ENCODE results near the gene TOP3B.
"Not testable (repeated sequence)": the region's sequence is repeated elsewhere in the genome, so short reads cannot be mapped to it uniquely, and the experiment has no call there.

TOP3B gene

DNA sequence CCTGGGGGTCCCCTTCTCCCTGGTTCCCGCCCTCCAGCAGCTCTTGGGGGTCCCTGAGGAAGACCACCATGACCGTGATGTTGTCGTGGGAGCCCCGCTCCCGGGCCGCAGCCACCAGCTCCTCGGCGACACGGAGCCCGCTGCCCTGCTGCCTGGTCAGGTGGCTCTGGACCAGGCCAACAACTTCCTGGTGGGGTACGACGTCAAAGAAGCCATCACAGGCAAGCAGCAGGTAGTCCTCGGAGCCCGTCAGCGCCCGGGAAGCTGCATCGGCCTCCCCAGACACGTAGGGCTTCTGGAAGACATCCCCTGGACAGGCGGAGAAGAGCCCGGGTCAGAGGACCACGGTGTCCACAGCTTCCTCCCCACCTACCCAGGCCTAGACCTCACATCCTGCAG is 59.4 kb downstream of the TOP3B start:
- DNase-seq (ENCODE audit: low spot score) = no peak
- FAIRE-seq = no peak

- no peak for FAIRE-seq
- no peak for DNase-seq (ENCODE audit: low spot score)
Observed at GRCh38 chr22:21922370-21923162, 60.0 kb downstream of the TOP3B start.

DNA sequence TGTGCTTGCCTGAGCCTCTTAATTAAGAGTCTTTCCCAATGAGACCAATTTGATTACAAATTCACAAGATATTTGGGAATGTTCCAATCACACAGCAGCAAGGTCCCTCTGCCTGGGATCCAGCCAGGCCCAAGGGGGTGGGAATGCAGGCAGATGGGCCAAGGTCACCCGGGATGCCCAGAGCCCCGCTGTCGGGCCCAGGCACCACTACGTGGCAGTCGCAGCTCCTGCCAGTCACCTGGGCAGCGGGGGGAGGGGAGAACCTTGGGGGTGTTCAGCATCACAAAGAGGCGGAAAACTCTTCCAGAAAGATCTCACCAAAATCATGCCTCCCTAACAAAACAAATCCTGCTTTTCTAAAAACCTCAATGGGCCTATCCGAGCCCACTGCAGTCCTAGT is 60.9 kb downstream of the TOP3B start:
- no peak for DNase-seq (ENCODE audit: low spot score)
- no peak for FAIRE-seq

GRCh38 chr22:21921184-21921721 is 61.3 kb downstream of the TOP3B start:
- DNase-seq (ENCODE audit: low spot score) (no peak), FAIRE-seq (no peak)

DNA sequence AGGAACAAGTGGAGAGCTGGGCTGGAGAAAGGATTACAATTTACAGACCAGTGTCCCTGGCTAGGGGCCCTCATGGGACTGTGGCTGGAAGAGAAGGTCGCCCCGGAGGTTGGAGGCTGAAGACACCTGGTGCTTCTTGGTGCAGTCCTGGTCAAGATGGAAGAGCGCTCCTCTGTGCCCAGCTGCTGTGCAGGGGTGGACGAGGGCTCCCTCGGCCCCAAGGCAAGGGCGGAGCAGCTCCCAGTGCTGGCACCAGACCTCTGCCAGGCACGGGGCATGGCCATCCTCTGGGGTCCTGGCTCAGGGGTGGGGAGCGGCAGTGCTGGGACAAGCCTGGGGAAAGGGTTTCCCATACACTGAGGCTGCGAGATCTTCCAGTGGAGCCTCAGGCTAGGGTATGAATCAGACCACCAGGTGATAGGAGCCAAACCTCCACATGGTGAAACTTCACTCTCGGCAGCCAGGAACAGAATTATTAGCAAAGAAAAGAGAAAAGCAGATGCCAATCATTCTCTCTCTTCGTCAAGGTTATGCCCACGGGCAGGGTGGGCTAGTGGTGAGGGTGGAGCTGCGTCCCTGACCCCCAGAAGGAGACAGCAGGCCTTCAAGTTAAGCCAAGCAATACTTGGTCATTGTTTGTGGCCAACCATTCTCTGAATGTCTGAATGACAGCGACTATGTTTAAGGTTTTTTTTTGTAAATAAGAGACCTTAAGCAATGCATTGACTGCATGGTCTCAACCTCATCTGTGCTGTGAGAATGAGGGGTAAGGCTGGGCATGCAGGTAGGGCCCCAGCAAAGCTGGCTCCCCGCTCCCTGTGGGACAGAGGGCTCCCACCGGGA is 62.0 kb downstream of the TOP3B start:
- FAIRE-seq = no peak
- no peak for DNase-seq (ENCODE audit: low spot score)

- FAIRE-seq (no peak), DNase-seq (ENCODE audit: low spot score) (no peak)
Observed at GRCh38 chr22:21919526-21920307, 62.9 kb downstream of the TOP3B start.

DNA sequence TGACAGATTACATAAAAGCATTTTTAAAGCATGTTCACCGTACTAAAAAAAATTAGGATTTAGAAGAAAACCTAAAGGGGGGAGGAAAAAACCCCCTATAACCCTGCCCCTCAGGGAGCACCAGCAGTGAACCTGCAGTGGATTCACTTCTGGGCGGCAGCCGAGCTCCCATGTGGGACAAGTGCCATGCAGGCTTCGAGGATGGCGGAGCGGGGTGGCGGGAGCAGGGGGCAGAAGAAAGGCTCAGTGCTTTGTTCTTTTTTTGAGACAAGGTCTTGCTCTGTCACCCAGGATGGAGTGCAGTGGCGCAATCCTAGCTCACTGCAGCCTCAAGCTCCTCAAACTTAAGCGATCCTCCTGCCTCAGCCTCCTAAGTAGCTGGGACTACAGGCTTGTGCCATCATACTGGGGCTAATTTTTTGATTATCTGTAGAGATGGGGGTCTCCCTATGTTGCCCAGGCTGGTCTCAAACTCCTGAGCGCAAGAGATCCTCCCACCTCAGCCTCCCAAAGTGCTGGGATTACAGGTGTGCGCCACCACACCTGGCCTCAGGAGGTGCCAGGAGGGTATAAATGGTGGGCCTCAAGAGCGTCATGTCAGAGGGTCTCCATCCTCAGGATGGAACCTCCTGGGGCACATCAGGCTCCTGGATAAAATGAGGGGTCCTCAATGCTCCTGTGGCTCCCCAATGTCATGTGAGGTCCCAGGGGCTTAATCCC is 64.0 kb downstream of the TOP3B start:
- FAIRE-seq = no peak

DNA sequence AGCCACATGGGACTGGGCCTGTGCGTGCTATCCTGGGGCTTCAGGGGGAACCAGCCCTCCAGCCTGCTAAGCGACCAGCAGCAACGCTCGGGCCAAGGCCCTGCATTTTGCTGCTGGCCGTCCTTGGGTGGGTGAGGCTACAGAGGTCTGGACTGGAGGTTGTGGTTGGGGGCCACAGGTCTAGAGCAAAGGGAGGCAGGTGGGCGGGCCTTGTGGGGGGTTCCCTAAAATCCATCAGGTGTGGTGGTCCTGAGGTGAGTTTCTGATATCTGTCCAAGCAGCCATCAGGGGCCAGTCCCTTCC is 64.7 kb downstream of the TOP3B start:
- FAIRE-seq = no peak
- DNase-seq (ENCODE audit: low spot score) = no peak

More for the DNA sequence above, 64.0 kb downstream of the TOP3B start:
- DNase-seq (ENCODE audit: low spot score) = no peak

DNA sequence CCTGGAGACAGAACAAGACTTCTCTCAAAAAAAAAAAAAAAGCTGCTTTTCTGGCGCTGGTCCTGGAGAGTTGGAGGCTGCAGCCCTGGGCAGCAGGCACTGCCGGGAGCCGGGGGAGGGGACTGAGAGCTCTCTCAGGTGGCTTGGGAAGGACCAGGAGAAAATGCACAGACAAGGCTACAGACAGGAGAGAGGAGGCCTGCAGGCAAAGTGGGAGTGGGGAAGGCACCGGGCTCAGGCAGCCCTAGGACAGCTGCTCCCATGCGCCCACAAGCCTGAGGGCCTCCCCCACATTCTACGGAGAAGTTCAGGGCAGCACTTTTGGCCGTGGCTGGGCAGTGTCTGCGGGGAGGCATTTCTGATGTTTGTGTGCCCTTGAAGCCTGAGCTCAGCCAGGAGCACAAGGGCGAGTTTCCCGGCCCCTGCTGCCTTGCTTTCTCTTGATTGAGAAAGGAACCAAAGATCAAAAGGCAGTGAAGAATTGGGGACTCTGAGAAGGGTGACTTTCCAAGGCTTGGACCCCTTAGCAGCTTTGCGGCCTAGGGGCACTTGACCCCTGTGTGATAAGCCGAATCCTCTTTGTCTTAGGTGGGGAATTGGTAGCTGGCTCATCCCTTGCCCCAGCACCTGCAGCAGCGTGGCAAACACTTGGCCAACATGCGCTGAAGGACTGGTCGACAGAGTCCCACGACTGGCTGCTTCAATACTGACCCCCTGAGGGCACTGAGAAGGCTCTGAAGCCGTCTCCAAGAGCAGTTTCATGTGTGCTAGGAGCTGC is 65.2 kb downstream of the TOP3B start:
- FAIRE-seq (no peak), DNase-seq (ENCODE audit: low spot score) (no peak)

DNA sequence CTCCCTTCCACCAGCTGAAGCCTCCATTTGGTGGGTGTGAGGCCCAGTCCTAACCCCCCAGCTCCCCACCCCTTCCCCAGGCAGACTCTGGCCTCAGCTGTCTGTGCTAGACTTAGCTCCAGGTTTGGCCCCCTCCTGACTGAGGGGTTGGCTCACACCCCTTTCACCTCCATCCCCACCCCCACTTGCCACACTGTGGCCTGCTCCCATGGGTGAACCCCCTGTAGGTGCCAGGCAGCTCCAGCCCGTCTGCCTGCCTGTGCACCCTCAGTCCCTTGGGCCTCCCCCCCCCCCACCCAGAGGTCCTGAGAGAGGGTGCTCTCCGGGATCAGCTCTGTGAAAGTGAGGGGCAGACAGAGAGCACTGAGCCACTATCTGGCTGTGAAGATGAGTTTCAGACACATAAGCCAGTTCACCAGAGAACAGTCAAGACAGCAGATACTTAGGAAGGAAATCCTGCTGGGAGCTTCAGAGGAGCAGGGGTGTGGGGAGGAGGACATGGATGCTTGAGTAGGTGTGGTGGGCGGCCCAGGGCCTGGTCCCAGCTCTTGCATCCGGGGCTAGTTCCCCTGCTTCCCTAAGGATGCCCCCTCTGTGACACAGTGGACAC is 66.2 kb downstream of the TOP3B start:
- no peak for FAIRE-seq

GRCh38 chr22:21915624-21916308 is 66.8 kb downstream of the TOP3B start:
- DNase-seq (ENCODE audit: low spot score) (no peak), FAIRE-seq (no peak)

More for the DNA sequence above, 66.2 kb downstream of the TOP3B start:
- DNase-seq (ENCODE audit: low spot score) = no peak

- FAIRE-seq; DNase-seq (ENCODE audit: low spot score): not testable (repeated sequence)
Observed at GRCh38 chr22:21914033-21914642, 68.4 kb downstream of the TOP3B start.

DNA sequence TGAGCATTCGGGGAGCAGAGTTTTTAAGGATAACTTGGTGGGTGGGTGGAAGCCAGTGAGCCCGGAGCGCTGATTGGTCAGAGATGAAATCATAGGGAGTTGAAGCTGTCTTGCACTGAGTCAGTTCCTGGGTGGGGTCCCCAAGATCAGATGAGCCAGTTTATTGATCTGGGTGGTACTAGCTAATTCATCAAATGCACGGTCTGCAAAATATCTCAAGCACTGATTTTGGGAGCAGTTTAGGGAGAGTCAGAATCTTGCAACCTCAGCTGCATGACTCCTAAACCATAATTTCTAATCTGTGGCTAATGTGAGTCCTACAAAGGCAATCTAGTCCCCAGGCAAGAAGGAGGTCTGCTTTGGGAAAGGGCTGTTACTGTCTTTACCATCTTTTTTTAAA is 72.2 kb downstream of the TOP3B start:
- FAIRE-seq; DNase-seq (ENCODE audit: low spot score): not testable (repeated sequence)

DNA sequence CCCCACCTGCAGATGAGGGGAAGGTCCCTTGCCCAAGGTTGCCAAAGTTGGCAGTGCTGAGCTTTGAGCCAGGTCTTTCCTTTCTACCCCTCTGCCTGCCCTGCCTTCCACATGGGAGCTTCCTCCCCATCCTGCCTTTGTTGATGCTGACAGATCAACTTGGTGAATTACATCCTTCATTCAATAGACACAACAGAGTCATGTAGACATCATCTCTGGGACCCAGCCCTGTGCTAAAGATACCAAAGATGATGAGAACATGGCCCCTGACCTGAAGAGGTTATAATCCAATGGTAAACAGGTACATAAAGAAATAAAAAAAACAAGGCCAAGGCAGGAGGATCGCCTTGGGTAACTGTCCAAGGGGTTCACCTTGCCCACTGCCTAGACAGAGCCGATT is 72.7 kb downstream of the TOP3B start:
- no peak for DNase-seq (ENCODE audit: low spot score)
- FAIRE-seq = no peak

DNA sequence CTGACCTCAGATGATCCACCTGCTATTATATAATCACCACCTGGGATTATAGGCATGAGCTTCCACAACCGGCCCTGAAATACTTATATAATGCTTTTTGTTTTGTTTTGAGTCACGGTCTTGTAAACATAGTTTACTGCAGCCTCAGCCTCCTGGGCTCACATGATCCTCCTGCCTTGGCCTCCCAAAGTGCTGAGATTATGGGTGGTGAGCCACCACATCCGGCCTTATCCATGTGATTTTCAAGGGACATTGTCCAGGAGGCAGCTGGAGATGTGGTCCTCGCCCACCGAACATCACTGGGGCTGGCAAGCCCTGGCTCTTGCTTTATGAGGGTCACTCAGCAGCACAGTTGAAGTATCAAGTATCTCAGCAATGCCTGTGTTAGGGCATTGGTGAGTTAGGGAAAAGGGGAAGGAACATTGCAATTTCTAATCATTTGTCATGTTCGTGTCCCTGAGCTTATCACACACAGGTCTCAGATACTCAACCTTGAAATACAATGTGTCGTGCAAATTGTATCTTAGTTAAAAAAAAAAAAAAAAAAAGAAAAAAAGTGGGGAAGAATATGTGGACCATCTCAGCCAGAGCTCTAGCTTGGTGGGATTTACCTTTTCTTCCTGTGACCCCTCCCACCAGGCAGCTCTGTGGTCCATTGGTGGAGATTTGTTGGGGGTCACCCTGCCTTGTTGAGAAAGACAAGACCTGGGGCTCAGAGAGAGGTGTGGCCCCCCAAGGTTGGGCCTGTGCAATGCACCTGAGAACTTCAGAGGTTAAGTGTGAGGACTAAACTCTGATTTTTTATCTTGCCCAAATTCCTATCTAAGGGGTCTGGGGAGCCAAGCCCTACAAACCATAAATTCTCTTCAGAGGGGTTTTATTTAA is 74.7 kb downstream of the TOP3B start:
- DNase-seq (ENCODE audit: low spot score) (no peak), FAIRE-seq (no peak)

Data from RCC 7860 (cell line).